Smooth muscle cell (in vitro differentiated cells): ENCODE data around the gene CACNB2. TPM values are rescaled to one million over a fixed set of nuclear protein-coding genes. Genes with fewer than 3 reads are reported as not detected.

Experiments used
- DNase-seq: peaks from one replicate; lab custom pipeline; 2025; ENCODE audit not compliant: unreplicated experiment; lab: John Stamatoyannopoulos, UW
- H2AFZ ChIP-seq: fragments of 200-600 bp; sonication (generic); 2 replicates; pipeline ENCODE4 v1.6.0; 2016; ENCODE audit warnings: antibody characterized with exemption, low read depth, mild to moderate bottlenecking
- H3F3A ChIP-seq: fragments of 200-600 bp; sonication (generic); 2 replicates; pipeline ENCODE4 v1.6.0; 2017; ENCODE audit warnings: antibody characterized with exemption, low read depth
- H3K27ac ChIP-seq: fragments of 200-600 bp; sonication (generic); 2 replicates; pipeline ENCODE4 v1.5.1; 2016; ENCODE audit warnings: low read depth, mild to moderate bottlenecking
- H3K27me3 ChIP-seq: fragments of 200-600 bp; sonication (generic); 2 replicates; pipeline ENCODE4 v1.6.1; 2016; ENCODE audit warnings: low read depth, mild to moderate bottlenecking
- H3K36me3 ChIP-seq: fragments of 200-600 bp; sonication (generic); 2 replicates; pipeline ENCODE4 v1.5.1; 2016; ENCODE audit warnings: low read depth
- H3K4me1 ChIP-seq: fragments of 200-600 bp; sonication (generic); 2 replicates; pipeline ENCODE4 v1.5.1; 2016; ENCODE audit warnings: low read depth
- H3K4me2 ChIP-seq: fragments of 200-600 bp; sonication (generic); 2 replicates; pipeline ENCODE4 v1.6.0; 2016; ENCODE audit warnings: mild to moderate bottlenecking
- H3K4me3 ChIP-seq: fragments of 200-600 bp; sonication (generic); 2 replicates; pipeline ENCODE4 v1.5.1; 2016; ENCODE audit warnings: mild to moderate bottlenecking
- H3K79me2 ChIP-seq: fragments of 200-600 bp; sonication (generic); 2 replicates; pipeline ENCODE4 v1.6.0; 2016; ENCODE audit warnings: low read depth, mild to moderate bottlenecking
- H3K9ac ChIP-seq: fragments of 200-600 bp; sonication (generic); 2 replicates; pipeline ENCODE4 v1.6.0; 2016; ENCODE audit warnings: low read depth
- H3K9me3 ChIP-seq: fragments of 200-600 bp; sonication (generic); replicated peaks from 2 replicates; pipeline ENCODE4 v1.5.1; 2016; ENCODE audit warnings: low read depth
- H4K20me1 ChIP-seq: fragments of 200-600 bp; sonication (generic); 2 replicates; pipeline ENCODE4 v1.6.0; 2016; ENCODE audit warnings: low read depth
- CTCF ChIP-seq: fragments of 200-600 bp; sonication (generic); IDR thresholded peaks from 2 replicates; pipeline ENCODE4 v1.5.1; 2017; ENCODE audit warnings: borderline replicate concordance, mild to moderate bottlenecking, antibody characterized with exemption; ENCODE audit not compliant: insufficient read depth, poor library complexity, severe bottlenecking
- WGBS: methylation state at CpG from one replicate; pipeline ENCODE4 v1.1.7; 2016; ENCODE audit warnings: low lambda C conversion rate; 5-methylcytosine and 5-hydroxymethylcytosine counted together
- polyA plus RNA-seq: library from polyadenylated mRNA; unstranded; fragments of >200 nt; fragmentation: Nextera tagmentation; extraction: Ambion mirVana; gene quantifications from 2 replicates; pipeline ENCODE4 v1.2.1, GENCODE V29; 2016
- total RNA-seq: library from RNA; depleted of rRNA; stranded (reverse); fragments of >200 nt; gene quantifications from 2 replicates; pipeline ENCODE4 v1.2.3, GENCODE V29; 2014

The CACNB2 gene
- total and polyA plus RNA-seq, 2 experiments from 2014 or later: 0.04 to 1.1 TPM

- H3K9me3 ChIP-seq: no peaks in the 10 kb centered on the region
- H3K27me3 ChIP-seq: no peaks in the 10 kb centered on the region
- WGBS: 92% methylated on average over 11 of the region's 11 CpGs
- no peak overlapping the region for H3K27ac ChIP-seq
- no peaks in the 10 kb centered on the region for H3F3A ChIP-seq
- H3K4me2 ChIP-seq: no peak overlapping the region
- no peaks in the 10 kb centered on the region for H3K4me1 ChIP-seq
- no peaks in the 10 kb centered on the region for H3K36me3 ChIP-seq
- H3K4me3 ChIP-seq: no peak overlapping the region
- H4K20me1 ChIP-seq: no peaks in the 10 kb centered on the region
- no peak for TF ChIP-seq CTCF
- DNase-seq: no peak
- H3K79me2 ChIP-seq: no peaks in the 10 kb centered on the region
- no peak overlapping the region for H2AFZ ChIP-seq
- H3K9ac ChIP-seq: no peak overlapping the region
These were observed 365.4 kb downstream of the CACNB2 start for GRCh38 chr10:18505456-18506118.

GRCh38 chr10:18508587-18508986 lies 368.4 kb downstream of the CACNB2 start:
- no peak for TF ChIP-seq CTCF
- 71% methylated on average over 4 of the region's 4 CpGs for WGBS
- Histone ChIP-seq H2AFZ (no peak overlapping the region), H3K27me3 (no peaks in the 10 kb centered on the region), H3F3A (no peaks in the 10 kb centered on the region), H3K4me2 (no peak overlapping the region), H3K27ac (no peak overlapping the region), H3K4me3 (no peak overlapping the region), H4K20me1 (no peaks in the 10 kb centered on the region), H3K9me3 (no peaks in the 10 kb centered on the region), H3K4me1 (no peaks in the 10 kb centered on the region), H3K36me3 (no peaks in the 10 kb centered on the region), H3K9ac (no peak overlapping the region), H3K79me2 (no peaks in the 10 kb centered on the region)
- no peak for DNase-seq

GRCh38 chr10:18514537-18514936 lies 374.3 kb downstream of the CACNB2 start:
- Histone ChIP-seq H3K4me1 (no peaks in the 10 kb centered on the region), H3K9ac (no peak overlapping the region), H3K9me3 (no peaks in the 10 kb centered on the region), H3K27ac (no peak overlapping the region), H3K79me2 (no peaks in the 10 kb centered on the region), H4K20me1 (no peaks in the 10 kb centered on the region), H3F3A (no peaks in the 10 kb centered on the region), H3K36me3 (no peaks in the 10 kb centered on the region), H2AFZ (no peak overlapping the region), H3K4me2 (no peak overlapping the region), H3K27me3 (no peaks in the 10 kb centered on the region), H3K4me3 (no peak overlapping the region)
- TF ChIP-seq CTCF: no peak
- no peak for DNase-seq

GRCh38 chr10:18516851-18517250 lies 376.6 kb downstream of the CACNB2 start:
- no peaks in the 10 kb centered on the region for H3K27me3 ChIP-seq
- DNase-seq: no peak
- no peak overlapping the region for H3K9ac ChIP-seq
- no peaks in the 10 kb centered on the region for H3K79me2 ChIP-seq
- H4K20me1 ChIP-seq: no peaks in the 10 kb centered on the region
- WGBS: 92% methylated on average over 3 of the region's 3 CpGs
- H2AFZ ChIP-seq: no peak overlapping the region
- H3K36me3 ChIP-seq: no peaks in the 10 kb centered on the region
- no peaks in the 10 kb centered on the region for H3K9me3 ChIP-seq
- H3F3A ChIP-seq: no peaks in the 10 kb centered on the region
- H3K4me1 ChIP-seq: no peaks in the 10 kb centered on the region
- H3K4me2 ChIP-seq: no peak overlapping the region
- no peak for TF ChIP-seq CTCF
- H3K27ac ChIP-seq: no peak overlapping the region
- H3K4me3 ChIP-seq: no peak overlapping the region
